ENCODE data around the gene KDM2A. TPM values are rescaled to one million over a fixed set of nuclear protein-coding genes. Genes with fewer than 3 reads are reported as not detected.

KDM2A gene
- total RNA-seq, 1 donor from 2014 or later: 43.8 TPM

- Histone ChIP-seq H3K27me3 (ENCODE audit: control insufficient read depth in 3 of 3, insufficient read depth in 3 of 3, low read length in 3 of 3) (peaks cover 0 to 10% (median 4%) of the 10 kb centered on the region in 3 donors), H3K4me1 (ENCODE audit: control insufficient read depth in 3 of 3, insufficient read depth in 3 of 3, low read length in 3 of 3) (no peaks in the 10 kb centered on the region), H3K9me3 (ENCODE audit: control insufficient read depth in 3 of 3, low read length in 3 of 3) (no peaks in the 10 kb centered on the region), H3K9ac (ENCODE audit: low read depth in 1 of 3, low read length in 3 of 3) (no peak overlapping the region), H3K36me3 (ENCODE audit: control insufficient read depth in 3 of 3, insufficient read depth in 3 of 3, low read length in 3 of 3) (no peaks in the 10 kb centered on the region), H3K4me3 (ENCODE audit: low read length in 3 of 3) (no peak overlapping the region), H3K27ac (ENCODE audit: low read depth, low read length) (no peak overlapping the region)
Measured at GRCh38 chr11:67090717-67091116, 28.3 kb upstream of the KDM2A start.

DNA sequence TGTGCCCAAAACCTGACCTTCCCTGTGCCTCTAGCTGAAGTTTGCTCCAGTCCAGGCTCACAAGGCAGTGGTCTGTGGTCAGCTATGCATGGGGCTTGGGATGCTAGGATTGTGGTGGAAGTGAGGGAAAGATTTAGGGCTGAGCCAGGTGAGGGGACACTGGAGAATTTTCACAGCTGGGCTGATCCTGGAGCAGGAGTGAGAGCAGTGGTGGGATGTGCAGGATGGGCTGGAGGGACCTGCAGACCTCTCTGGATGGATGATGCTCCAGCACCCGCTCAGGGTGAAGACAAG, 23.9 kb upstream of the KDM2A start:
- Histone ChIP-seq H3K9ac (ENCODE audit: low read depth in 1 of 3, low read length in 3 of 3) (no peak overlapping the region), H3K9me3 (ENCODE audit: control insufficient read depth in 3 of 3, low read length in 3 of 3) (no peaks in the 10 kb centered on the region), H3K4me1 (ENCODE audit: control insufficient read depth in 3 of 3, insufficient read depth in 3 of 3, low read length in 3 of 3) (no peaks in the 10 kb centered on the region), H3K36me3 (ENCODE audit: control insufficient read depth in 3 of 3, insufficient read depth in 3 of 3, low read length in 3 of 3) (no peaks in the 10 kb centered on the region), H3K4me3 (ENCODE audit: low read length in 3 of 3) (no peak overlapping the region), H3K27me3 (ENCODE audit: control insufficient read depth in 3 of 3, insufficient read depth in 3 of 3, low read length in 3 of 3) (peaks cover 0 to 10% (median 4%) of the 10 kb centered on the region in 3 donors), H3K27ac (ENCODE audit: low read depth, low read length) (no peak overlapping the region)

GRCh38 chr11:67098799-67099429, 20.1 kb upstream of the KDM2A start:
- H3K27ac ChIP-seq (ENCODE audit: low read depth, low read length): no peak overlapping the region
- peaks cover 0 to 6% (median 4%) of the 10 kb centered on the region in 3 donors for H3K27me3 ChIP-seq (ENCODE audit: control insufficient read depth in 3 of 3, insufficient read depth in 3 of 3, low read length in 3 of 3)
- no peaks in the 10 kb centered on the region for H3K36me3 ChIP-seq (ENCODE audit: control insufficient read depth in 3 of 3, insufficient read depth in 3 of 3, low read length in 3 of 3)
- H3K4me3 ChIP-seq (ENCODE audit: low read length in 3 of 3): no peak overlapping the region
- H3K9me3 ChIP-seq (ENCODE audit: control insufficient read depth in 3 of 3, low read length in 3 of 3): no peaks in the 10 kb centered on the region
- no peaks in the 10 kb centered on the region for H3K4me1 ChIP-seq (ENCODE audit: control insufficient read depth in 3 of 3, insufficient read depth in 3 of 3, low read length in 3 of 3)
- no peak overlapping the region for H3K9ac ChIP-seq (ENCODE audit: low read depth in 1 of 3, low read length in 3 of 3)

- Histone ChIP-seq H3K9ac (ENCODE audit: low read depth in 1 of 3, low read length in 3 of 3) (no peak overlapping the region), H3K36me3 (ENCODE audit: control insufficient read depth in 3 of 3, insufficient read depth in 3 of 3, low read length in 3 of 3) (no peaks in the 10 kb centered on the region), H3K9me3 (ENCODE audit: control insufficient read depth in 3 of 3, low read length in 3 of 3) (no peaks in the 10 kb centered on the region), H3K4me3 (ENCODE audit: low read length in 3 of 3) (no peak overlapping the region), H3K27me3 (ENCODE audit: control insufficient read depth in 3 of 3, insufficient read depth in 3 of 3, low read length in 3 of 3) (peaks cover 0 to 6% (median 4%) of the 10 kb centered on the region in 3 donors), H3K4me1 (ENCODE audit: control insufficient read depth in 3 of 3, insufficient read depth in 3 of 3, low read length in 3 of 3) (no peaks in the 10 kb centered on the region), H3K27ac (ENCODE audit: low read depth, low read length) (no peak overlapping the region)
Measured at GRCh38 chr11:67099831-67100324, 19.2 kb upstream of the KDM2A start.

GRCh38 chr11:67102664-67103063, 16.4 kb upstream of the KDM2A start:
- Histone ChIP-seq H3K27ac (ENCODE audit: low read depth, low read length) (no peak overlapping the region), H3K9ac (ENCODE audit: low read depth in 1 of 3, low read length in 3 of 3) (no peak overlapping the region), H3K4me3 (ENCODE audit: low read length in 3 of 3) (no peak overlapping the region)

DNA sequence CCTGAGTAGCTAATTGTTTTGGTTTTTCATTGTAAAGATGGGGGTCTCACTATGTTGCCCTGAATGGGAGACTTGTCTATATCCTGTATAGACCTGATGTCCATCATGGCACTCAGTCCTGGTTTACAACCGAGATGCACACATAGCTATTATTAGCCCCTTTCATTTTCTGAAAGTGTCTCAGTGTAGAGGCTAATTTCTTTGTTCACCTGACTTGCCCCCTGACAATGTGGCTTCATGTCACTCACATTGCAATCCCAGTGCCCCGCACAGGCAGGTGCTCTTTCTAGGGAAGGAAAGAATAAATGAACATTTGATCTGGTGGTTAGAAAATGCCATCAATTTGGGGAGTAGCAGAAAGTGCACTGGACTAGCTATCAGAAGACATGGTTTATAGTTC, 13.1 kb upstream of the KDM2A start:
- no peak overlapping the region for H3K9ac ChIP-seq (ENCODE audit: low read depth in 1 of 3, low read length in 3 of 3)
- no peak overlapping the region for H3K27ac ChIP-seq (ENCODE audit: low read depth, low read length)
- H3K4me3 ChIP-seq (ENCODE audit: low read length in 3 of 3): no peak overlapping the region
- H3K27me3 ChIP-seq (ENCODE audit: control insufficient read depth in 3 of 3, insufficient read depth in 3 of 3, low read length in 3 of 3): no peaks in the 10 kb centered on the region
- no peaks in the 10 kb centered on the region for H3K36me3 ChIP-seq (ENCODE audit: control insufficient read depth in 3 of 3, insufficient read depth in 3 of 3, low read length in 3 of 3)
- peaks cover 0 to 4% (median 2%) of the 10 kb centered on the region in 3 donors for H3K4me1 ChIP-seq (ENCODE audit: control insufficient read depth in 3 of 3, insufficient read depth in 3 of 3, low read length in 3 of 3)
- H3K9me3 ChIP-seq (ENCODE audit: control insufficient read depth in 3 of 3, low read length in 3 of 3): no peaks in the 10 kb centered on the region

More at GRCh38 chr11:67102664-67103063, 16.4 kb upstream of the KDM2A start:
- Histone ChIP-seq H3K9me3 (ENCODE audit: control insufficient read depth in 3 of 3, low read length in 3 of 3) (no peaks in the 10 kb centered on the region), H3K4me1 (ENCODE audit: control insufficient read depth in 3 of 3, insufficient read depth in 3 of 3, low read length in 3 of 3) (no peaks in the 10 kb centered on the region), H3K36me3 (ENCODE audit: control insufficient read depth in 3 of 3, insufficient read depth in 3 of 3, low read length in 3 of 3) (no peaks in the 10 kb centered on the region), H3K27me3 (ENCODE audit: control insufficient read depth in 3 of 3, insufficient read depth in 3 of 3, low read length in 3 of 3) (no peaks in the 10 kb centered on the region)

DNA sequence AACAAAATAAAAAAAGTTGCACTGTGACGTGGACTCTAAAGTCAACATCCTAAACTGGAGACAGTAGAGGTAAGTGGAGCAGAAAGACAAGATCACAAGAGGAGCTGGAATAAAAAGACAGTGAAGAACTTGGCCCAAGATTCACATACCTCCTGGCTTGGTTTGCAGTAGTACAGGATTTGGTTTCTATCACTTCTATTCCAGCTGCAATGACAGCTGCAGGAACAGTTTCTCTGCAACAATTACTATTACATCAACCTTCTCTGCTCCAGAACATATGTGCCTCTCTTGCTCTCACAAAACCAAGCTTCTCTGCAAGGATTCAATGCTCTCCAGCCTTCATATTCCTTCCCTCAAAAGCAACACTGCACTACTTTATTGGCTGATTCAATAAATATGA, 7.8 kb upstream of the KDM2A start:
- H3K9ac ChIP-seq (ENCODE audit: low read depth in 1 of 3, low read length in 3 of 3): no peak overlapping the region
- H3K4me3 ChIP-seq (ENCODE audit: low read length in 3 of 3): no peak overlapping the region
- H3K27me3 ChIP-seq (ENCODE audit: control insufficient read depth in 3 of 3, insufficient read depth in 3 of 3, low read length in 3 of 3): no peaks in the 10 kb centered on the region
- H3K9me3 ChIP-seq (ENCODE audit: control insufficient read depth in 3 of 3, low read length in 3 of 3): no peaks in the 10 kb centered on the region
- no peaks in the 10 kb centered on the region for H3K36me3 ChIP-seq (ENCODE audit: control insufficient read depth in 3 of 3, insufficient read depth in 3 of 3, low read length in 3 of 3)
- no peak overlapping the region for H3K27ac ChIP-seq (ENCODE audit: low read depth, low read length)
- peaks cover 6 to 14% (median 11%) of the 10 kb centered on the region in 3 donors for H3K4me1 ChIP-seq (ENCODE audit: control insufficient read depth in 3 of 3, insufficient read depth in 3 of 3, low read length in 3 of 3)

- Histone ChIP-seq H3K9ac (ENCODE audit: low read depth in 1 of 3, low read length in 3 of 3) (no peak overlapping the region), H3K4me3 (ENCODE audit: low read length in 3 of 3) (no peak overlapping the region), H3K27ac (ENCODE audit: low read depth, low read length) (no peak overlapping the region), H3K27me3 (ENCODE audit: control insufficient read depth in 3 of 3, insufficient read depth in 3 of 3, low read length in 3 of 3) (no peaks in the 10 kb centered on the region), H3K4me1 (ENCODE audit: control insufficient read depth in 3 of 3, insufficient read depth in 3 of 3, low read length in 3 of 3) (peaks cover 8 to 20% (median 11%) of the 10 kb centered on the region in 3 donors), H3K36me3 (ENCODE audit: control insufficient read depth in 3 of 3, insufficient read depth in 3 of 3, low read length in 3 of 3) (no peaks in the 10 kb centered on the region), H3K9me3 (ENCODE audit: control insufficient read depth in 3 of 3, low read length in 3 of 3) (no peaks in the 10 kb centered on the region)
Measured at GRCh38 chr11:67113231-67113721, 5.8 kb upstream of the KDM2A start.

DNA sequence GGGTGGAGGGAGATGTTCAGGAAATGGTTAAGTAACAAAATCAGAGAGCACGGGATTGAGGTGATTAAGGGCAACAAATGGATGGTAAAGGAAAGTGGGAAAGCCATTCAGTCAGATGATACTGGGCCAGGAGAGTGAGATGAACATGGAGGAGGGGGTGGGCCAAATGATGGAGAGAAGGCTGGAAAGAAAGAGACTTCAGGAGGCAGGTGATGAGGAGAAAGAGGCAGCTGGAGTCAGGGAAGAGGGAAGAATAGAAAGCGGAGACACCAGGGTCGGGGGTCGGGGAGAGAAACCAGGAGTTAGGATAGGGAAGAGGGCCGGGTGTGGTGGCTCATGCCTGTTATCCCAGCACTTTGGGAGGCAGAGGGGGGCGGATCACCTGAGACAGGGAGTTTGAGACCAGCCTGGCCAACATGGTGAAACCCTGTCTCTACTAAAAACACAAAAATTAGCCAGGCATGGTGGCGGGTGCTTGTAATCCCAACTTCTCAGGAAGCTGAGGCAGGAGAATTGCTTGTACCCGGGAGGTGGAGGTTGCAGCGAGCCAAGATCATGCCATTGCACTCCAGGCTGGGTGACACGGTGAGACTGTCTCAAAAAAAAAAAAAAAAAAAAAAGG, 4.7 kb upstream of the KDM2A start:
- H3K9me3 ChIP-seq (ENCODE audit: control insufficient read depth in 3 of 3, low read length in 3 of 3): no peaks in the 10 kb centered on the region
- H3K4me3 ChIP-seq (ENCODE audit: low read length in 3 of 3): no peak overlapping the region
- H3K9ac ChIP-seq (ENCODE audit: low read depth in 1 of 3, low read length in 3 of 3): no peak overlapping the region
- H3K4me1 ChIP-seq (ENCODE audit: control insufficient read depth in 3 of 3, insufficient read depth in 3 of 3, low read length in 3 of 3): peaks cover 8 to 20% (median 11%) of the 10 kb centered on the region in 3 donors
- H3K27me3 ChIP-seq (ENCODE audit: control insufficient read depth in 3 of 3, insufficient read depth in 3 of 3, low read length in 3 of 3): no peaks in the 10 kb centered on the region
- H3K36me3 ChIP-seq (ENCODE audit: control insufficient read depth in 3 of 3, insufficient read depth in 3 of 3, low read length in 3 of 3): no peaks in the 10 kb centered on the region
- no peak overlapping the region for H3K27ac ChIP-seq (ENCODE audit: low read depth, low read length)

DNA sequence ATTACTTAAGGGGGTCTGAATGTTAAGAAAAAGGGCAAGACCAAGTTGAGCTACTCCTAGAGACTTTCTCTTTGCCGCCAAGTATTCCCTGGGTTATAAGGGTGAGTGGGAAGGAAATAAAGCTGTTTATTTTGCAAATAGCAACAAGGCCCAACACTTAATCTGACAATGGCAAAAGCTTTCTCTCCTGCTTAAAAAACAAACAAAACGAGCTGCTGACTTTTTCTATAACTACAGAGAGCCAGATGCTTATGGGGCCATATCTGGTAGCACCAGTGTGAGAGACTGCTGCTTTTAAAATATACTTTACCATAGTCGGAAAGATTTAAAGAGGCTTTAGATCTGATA, 2.3 kb upstream of the KDM2A start:
- H3K27me3 ChIP-seq (ENCODE audit: control insufficient read depth in 3 of 3, insufficient read depth in 3 of 3, low read length in 3 of 3): no peaks in the 10 kb centered on the region
- no peaks in the 10 kb centered on the region for H3K9me3 ChIP-seq (ENCODE audit: control insufficient read depth in 3 of 3, low read length in 3 of 3)
- H3K4me1 ChIP-seq (ENCODE audit: control insufficient read depth in 3 of 3, insufficient read depth in 3 of 3, low read length in 3 of 3): peaks cover 1 to 9% (median 7%) of the 10 kb centered on the region in 3 donors
- H3K36me3 ChIP-seq (ENCODE audit: control insufficient read depth in 3 of 3, insufficient read depth in 3 of 3, low read length in 3 of 3): no peaks in the 10 kb centered on the region
- H3K4me3 ChIP-seq (ENCODE audit: low read length in 3 of 3): no peak overlapping the region
- no peak overlapping the region for H3K27ac ChIP-seq (ENCODE audit: low read depth, low read length)
- H3K9ac ChIP-seq (ENCODE audit: low read depth in 1 of 3, low read length in 3 of 3): no peak overlapping the region

Data from skeletal muscle tissue (tissue), 4 donors.